ENCODE measurements around the gene SAAL1.
"Not testable (repeated sequence)": the region's sequence is repeated elsewhere in the genome, so short reads cannot be mapped to it uniquely, and the experiment has no call there.

Gene SAAL1, protein sequence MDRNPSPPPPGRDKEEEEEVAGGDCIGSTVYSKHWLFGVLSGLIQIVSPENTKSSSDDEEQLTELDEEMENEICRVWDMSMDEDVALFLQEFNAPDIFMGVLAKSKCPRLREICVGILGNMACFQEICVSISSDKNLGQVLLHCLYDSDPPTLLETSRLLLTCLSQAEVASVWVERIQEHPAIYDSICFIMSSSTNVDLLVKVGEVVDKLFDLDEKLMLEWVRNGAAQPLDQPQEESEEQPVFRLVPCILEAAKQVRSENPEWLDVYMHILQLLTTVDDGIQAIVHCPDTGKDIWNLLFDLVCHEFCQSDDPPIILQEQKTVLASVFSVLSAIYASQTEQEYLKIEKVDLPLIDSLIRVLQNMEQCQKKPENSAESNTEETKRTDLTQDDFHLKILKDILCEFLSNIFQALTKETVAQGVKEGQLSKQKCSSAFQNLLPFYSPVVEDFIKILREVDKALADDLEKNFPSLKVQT

DNA sequence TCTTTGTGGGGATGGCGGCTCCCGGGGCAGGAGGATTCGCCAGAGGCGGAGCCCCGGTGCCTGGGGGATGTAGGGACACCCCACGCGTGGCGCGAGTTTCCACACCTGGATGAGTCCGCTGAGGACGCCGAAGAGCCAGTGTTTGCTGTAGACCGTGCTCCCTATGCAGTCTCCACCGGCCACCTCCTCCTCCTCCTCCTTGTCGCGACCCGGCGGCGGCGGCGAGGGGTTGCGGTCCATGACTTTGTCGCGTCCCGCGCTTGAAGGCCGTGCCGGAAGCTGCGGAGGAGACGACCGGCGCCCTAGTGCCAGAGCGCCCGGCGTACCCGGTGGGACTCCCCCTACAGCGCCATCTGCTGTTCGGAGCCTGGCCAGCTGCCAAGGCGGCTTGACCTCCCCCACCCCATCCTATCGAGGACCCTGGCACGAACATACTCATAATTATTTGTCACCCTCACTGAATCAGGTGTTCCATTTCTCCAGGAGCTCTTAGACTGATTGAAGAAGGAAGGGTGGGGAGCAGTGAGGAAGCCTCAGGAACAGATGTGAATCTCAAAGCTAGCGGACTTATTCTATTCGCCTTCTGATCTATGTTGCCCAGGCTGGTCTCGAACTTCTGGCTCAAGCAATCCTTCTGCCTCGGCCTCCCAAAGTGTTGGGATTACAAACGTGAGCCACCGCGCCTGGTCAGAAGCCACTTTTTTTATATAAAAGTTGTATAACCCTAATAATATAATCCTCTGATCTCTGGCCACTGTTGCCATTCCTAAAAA is at the start of gene SAAL1:
Gene SAAL1 (minus strand): TSS at position 281 of the 773 bp plus-strand sequence. CDS start 41 bp downstream, at position 240.
- DNase-seq, result peak; percentile 90

DNA sequence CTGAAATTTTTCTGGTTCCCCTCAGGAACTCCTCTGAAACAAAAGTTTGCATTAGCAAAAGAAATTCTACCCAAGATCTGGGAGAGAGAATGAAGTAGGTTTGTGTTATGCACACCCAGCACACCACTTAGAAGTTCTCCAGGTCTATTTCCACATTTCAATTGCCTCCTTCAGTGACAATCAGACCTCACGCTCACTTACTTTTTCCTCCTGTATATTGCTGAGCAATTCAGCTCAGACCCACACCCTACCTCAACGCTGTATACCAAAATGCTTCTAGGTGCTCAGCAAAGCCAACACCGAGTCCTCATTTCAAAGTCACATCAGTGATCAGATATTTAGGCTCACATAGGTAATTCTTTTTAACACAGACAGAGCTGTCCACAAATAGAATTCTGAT is 45.7 kb upstream of the SAAL1 start:
- DNase-seq, result no peak

DNA sequence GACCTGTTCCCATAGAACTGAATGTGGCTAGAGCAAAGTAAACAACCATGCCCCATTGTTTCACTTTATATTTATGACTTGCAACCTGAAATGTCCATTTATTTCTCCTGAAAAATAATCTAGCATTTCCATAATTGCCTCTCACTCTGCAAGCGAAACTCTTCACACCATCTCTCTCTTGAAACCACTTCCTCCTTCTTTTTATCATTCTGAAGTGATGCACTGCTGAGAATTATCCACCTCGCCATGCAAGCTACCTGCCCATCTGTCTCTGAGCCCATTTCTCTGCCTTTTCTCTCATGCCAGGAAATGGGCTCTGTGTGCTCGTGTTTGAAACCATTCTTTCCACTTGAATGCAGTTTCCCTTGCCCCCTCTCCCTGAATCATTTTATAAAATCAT is 40.0 kb upstream of the SAAL1 start:
- DNase-seq, result no peak

DNA sequence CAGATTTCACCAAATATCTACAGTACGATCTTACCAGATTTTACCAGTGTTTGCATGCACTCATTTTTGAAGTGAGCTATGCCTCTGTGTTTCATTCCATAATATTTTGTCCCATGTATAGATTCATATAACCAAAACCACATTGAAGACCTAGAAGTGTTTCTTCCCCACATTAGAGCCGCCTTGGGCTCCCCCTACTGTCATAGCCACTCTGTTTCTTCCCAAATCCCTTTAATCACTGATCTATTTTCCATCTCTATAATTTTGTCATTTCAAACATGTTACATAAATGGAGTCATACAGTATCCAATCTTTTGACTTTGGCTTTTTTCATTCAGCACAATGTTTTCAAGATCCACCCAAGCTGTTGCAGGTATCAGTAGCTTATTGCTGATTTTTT is 39.1 kb upstream of the SAAL1 start:
- no peak for DNase-seq

DNA sequence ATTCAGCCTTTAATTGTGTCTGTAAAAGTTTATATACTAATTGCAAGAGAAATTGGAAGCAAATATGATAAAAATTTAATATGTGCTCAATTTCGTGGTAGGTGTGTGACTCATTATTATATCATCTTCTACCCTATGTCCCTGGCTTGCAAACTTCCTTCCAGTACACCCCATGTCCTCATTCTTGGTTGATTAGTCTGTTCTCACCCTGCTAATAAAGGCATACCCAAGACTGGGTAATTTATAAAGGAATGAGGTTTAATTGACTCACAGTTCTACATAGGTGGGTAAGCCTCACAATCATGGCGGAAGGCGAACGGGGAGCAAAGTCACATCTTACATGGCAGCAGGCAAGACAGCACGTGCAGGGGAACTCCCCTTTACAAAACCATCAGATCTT is 38.4 kb upstream of the SAAL1 start:
- no peak for DNase-seq

DNA sequence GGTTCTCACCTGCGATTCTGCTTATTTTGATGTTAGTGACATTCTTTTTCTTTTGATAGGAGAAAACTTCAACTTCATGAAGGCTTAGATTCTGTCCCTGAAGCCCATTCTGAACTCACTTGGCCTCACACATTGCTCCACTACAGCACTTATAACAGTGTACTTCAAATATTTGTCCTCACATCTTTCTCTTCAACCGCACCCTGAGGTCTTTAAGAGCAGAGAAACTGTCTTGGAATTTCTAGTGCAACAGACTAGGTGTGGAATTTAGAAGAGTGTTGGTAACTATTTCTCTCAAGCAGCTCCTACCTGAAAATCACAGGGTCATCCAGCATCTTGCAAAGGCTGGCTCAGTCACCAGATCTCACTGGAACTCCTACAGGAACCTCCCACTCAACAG is 34.3 kb upstream of the SAAL1 start:
- no peak for DNase-seq

DNA sequence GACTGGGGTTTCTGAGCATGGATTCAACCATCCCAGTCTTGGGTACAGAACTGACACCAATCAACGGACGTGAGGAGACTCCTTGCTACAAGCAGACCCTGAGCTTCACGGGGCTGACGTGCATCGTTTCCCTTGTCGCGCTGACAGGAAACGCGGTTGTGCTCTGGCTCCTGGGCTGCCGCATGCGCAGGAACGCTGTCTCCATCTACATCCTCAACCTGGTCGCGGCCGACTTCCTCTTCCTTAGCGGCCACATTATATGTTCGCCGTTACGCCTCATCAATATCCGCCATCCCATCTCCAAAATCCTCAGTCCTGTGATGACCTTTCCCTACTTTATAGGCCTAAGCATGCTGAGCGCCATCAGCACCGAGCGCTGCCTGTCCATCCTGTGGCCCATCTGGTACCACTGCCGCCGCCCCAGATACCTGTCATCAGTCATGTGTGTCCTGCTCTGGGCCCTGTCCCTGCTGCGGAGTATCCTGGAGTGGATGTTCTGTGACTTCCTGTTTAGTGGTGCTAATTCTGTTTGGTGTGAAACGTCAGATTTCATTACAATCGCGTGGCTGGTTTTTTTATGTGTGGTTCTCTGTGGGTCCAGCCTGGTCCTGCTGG is 31.4 kb upstream of the SAAL1 start:
- DNase-seq, result no peak

DNA sequence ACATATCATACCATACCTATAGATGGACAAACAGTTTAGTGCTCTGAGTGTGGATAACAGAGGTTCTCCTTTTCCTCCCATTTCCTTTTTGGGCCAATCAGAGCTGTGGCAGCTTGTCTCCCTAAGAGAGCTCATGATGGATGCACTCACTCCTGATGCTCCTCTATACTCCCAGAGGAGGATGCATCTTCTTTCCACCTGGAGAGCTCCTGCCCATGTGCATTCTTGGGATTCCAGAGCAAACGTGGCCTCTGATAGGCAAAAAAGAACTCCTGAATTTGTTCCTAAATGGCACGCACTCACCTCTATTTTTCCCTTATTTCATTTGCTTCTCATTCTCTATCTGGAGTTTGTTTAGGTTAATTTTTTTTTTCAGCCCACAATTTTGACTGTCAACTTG is 29.4 kb upstream of the SAAL1 start:
- no peak for DNase-seq

DNA sequence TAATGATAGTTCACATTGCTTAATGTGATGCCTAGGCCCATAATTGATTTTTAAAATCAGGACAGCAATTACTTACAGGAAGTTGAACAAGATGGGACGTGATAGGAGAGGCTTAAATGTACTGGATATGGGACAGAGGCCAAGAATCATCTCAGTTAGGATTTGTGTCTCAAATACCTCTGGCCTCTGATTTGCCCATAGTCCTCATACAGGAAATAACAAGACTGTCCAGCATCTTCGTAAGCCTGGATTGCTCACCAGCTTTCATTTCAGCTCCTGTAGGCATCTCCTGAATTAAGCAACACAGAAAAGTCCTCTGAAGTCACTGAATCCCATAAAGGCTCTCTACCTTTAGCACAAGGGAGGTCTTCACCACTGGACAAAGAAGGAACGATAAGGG is 26.5 kb upstream of the SAAL1 start, which contains the start of gene MRGPRX3:
Gene MRGPRX3 (plus strand): TSS at position 231 of the 400 bp plus-strand sequence. CDS start 4,632 bp downstream, outside the sequence.
- DNase-seq, result no peak

DNA sequence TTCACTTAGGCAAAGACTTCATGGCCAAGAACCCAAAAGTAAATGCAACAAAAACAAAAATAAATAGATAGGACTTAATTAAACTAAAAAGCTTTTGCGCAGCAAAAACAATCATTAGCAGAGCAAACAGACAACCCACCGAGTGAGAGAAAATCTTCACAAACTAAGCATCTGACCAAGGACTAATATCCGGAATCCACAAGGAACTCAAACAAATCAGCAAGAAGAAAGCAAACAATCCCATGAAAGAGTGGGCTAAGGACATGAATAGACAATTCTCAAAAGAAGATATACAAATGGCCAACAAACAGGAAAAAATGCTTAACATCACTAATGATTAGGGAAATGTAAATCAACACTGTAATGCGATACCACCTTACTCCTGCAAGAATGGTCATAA is 25.2 kb upstream of the SAAL1 start:
- DNase-seq, result not testable (repeated sequence)

DNA sequence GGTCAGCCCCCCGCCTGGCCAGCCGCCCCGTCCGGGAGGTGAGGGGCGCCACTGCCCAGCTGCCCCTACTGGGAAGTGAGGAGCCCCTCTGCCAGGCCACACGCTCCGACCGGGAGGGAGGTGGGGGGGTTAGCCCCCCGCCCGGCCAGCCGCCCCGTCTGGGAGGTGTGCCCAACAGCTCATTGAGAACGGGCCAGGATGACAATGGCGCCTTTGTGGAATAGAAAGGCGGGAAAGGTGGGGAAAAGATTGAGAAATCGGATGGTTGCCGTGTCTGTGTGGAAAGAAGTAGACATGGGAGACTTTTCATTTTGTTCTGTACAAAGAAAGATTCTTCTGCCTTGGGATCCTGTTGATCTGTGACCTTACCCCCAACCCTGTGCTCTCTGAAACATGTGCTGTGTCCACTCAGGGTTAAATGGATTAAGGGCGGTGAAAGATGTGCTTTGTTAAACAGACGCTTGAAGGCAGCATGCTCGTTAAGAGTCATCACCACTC is 15.5 kb upstream of the SAAL1 start:
- DNase-seq, result not testable (repeated sequence)

DNA sequence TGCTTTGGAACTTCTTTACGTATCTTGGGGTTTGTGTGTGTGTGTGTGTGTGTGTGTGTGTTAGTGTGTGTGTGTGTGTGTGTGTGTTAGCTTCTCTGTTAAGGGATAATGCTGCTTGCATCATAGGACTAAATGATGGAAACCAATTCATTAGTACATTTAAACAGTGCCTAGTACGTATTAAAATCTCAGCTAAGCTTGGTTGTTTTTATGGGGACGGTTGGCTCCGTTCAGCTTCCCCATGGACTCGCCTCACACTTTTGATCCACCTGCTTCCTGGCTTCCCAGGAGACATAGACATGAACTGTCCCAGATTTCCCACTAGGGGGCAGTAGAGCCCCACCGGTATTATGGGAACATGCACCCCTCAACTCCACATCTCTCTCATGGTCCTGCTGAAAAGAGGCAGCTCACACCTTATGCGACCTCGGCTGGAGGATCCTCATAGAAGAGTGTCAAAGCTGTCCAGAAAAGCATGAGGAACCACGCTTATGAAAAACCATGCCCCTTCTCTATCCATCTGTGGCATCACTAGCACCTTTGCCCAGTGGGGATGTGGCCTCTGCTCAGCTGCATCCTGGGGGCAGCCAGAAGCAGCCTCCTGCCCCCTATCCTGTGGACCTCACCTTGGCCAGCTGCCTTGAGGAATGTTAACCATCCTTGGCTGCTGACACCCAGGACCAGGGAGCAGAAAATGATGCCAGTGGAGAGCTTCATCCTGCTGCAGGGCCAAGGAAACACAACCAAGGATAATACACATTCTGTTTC is 9.7 kb upstream of the SAAL1 start:
- DNase-seq, result peak; percentile 74

DNA sequence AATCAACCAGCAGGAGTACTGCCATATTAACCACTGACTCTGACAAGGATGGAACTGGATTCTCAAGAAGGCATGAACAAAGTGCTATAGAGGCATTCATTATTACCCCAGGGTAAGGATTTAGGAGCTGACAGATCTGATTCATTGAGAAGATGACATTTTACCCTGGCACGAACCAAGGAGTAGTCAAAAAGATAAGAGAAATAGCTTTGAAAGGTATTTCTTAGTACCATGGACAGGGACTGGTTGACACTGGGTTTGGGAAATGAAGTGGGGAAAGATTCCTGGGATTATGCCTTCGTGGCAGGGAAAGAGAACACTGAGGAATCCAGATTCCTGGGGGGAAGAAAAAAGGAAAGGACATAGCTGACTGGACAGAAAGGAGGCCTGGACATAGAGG is 5.1 kb upstream of the SAAL1 start:
- no peak for DNase-seq

DNA sequence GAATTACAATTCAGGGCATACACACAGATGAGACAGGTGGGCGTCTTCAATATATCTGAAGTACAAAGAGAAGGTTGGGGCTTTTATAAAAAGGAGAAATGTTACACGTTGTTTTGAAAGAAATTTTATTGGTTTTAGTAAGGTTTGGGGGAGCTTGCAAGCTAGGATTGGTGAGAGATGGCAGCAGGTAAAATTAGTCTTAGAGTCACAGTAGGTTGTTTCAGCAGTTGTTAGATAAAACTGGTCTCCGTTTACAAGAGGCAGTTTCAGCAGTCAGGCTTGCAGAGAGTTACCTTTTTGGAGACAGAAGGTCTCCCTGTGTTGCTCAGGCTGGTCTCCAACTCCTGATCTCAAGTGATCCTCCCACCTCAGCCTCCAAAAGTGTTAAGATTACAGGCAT is 2.4 kb upstream of the SAAL1 start:
- no peak for DNase-seq

DNA sequence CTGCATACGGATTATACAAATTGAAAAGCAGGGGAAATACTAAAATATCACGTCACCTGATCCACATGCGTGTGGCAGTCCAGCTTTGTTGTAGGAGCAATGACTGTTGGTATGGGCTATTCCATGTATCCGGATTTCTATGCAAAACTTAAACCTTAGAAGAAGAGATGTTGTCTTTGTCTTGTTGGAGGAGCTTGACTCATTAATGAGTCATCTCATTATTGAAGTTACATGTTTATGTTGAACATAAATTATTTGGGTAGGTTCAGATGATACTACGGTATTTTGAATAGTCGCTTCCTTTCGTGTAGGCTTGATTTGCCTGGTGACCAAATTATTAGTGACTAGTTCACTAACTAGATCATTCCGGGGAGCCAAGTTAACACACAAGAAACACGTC is 806 bp upstream of the SAAL1 start:
- no peak for DNase-seq

DNA sequence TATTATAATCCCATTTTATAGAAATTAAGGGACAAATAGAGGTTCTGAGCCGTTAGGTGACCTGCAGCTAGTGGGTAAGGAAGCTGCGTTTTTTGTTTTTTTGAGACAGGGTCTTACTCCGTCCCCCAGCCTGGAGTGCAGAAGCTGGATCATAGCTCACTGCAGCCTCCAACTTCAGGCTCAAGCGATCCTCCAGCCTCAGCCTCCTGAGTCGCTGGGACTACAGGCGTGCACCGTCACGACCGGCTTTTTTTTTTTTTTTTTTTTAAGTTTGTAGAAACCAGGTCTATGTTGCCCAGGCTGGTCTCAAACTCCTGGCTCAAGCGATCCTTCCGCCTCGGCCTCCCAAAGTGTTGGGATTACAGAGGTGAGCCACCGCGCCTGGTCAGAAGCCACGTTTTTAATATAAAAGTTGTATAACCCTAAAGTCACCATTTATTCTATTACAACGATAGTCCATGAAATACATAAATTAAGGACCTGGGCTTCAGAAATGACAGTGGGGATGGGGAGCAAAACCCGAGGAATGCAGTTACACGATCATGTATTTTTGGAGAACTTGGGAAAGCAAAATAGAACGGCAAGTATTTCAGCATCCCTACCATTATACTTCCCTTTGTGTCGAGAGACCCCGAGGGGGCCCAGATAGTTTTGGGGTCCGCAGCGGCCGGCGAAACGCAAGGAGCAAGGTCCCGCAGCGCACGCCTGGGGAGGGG is 638 bp downstream of the SAAL1 start:
- DNase-seq, result no peak

DNA sequence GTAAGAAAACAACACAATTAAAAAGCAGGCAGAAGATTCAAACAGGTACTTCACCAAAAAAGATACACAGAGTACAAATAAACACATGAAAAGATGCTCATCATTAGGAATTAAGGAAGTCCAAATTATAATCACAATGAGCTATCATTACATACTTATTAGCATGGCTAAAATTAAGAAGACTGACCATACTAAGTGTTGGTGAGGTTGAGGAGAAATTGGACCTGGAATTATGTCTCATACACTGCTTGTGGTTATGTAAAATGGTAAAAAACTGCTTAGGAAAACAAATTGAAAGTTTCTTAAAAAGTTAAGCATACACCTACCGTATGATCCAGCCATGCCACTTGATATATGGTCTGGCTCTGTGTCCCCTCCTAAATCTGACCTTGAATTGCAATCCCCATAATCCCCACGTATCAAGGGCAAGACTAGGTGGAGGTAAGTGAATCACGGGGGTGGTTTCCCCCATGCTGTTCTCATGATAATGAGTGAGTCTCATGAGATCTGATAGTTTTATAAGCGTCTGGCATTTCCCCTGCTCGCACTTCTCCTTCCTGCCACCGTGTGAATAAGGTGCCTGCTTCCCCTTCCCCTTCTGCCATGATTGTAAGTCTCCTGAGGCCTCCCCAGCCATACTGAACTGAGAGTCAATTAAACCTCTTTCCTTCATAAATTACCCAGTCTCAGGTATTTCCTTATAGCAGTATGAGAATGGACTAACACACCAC is 4.8 kb downstream of the SAAL1 start:
- DNase-seq, result no peak

DNA sequence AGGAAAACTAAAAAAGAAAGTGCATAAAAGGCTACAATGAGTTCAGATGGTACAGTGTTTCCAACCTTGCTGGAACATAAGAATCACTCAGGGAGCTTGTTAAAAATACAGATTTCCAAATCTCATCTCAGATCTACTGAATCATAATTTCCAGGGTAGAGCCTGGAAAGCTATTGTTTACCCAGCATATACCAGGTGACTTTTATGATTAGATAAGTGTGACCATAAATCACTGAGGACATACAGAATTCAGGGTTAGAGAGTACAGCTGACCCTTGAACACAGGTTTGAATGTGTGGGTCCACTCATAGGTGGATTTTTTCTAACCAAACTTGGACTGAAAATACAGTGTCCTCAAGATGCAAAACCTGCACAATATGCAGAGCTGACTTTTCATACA is 11.9 kb downstream of the SAAL1 start:
- DNase-seq, result no peak

DNA sequence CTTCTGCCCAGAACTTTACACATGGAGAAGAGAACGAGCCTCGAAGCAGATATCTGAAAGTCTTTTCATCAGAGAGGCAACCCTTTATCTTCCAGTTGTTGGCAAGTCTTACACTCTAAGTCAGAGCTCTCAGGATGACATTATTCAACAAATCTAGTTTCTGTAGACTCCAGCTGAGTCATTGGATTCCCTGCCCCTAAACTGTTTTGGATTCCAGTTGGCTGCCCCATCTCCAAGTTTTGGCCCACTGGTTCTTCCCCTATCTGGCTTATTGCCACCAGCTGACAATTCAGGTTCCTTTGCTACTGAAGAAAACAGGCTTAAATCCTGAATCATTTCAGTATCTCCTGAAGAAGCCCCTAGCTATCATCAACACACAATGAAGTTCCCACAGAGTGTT is 14.2 kb downstream of the SAAL1 start:
- DNase-seq, result no peak

DNA sequence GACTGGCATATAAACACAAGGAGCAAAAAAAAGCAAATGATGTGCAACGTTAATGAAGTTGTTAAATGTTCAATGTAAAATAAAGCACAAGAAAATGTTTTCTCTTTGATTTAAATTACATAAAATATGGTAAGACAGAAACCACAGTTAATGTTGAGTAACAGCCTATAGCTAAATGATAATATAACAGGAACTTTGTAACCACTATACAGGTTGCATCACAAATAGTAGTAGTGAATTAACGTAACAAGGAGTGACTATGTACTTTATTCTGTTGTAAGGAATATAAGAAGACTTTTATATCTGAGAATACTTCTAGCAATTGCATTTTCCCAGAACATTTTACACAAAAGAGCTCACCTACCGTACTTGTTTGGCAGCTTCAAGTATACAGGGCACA is 16.9 kb downstream of the SAAL1 start:
- DNase-seq, result no peak

DNA sequence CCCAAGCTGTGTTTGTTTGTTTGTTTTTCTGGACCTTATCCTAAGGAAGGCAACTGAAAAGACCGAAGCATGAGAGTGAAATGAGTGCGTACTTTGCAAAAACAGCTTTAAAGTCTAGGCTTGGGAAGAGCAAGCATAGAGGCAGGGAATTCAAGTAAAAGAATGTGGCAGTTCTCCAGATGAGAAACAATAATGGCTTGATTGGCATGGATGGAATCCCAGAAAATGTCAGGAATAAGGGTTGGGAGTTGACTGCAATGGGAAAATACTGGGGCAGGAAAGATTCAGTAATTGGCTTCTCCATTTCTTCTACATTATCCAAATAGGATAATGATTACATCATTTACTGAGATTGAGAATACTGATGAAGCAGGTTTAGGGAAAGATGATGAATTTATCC is 17.5 kb downstream of the SAAL1 start:
- no peak for DNase-seq
